Testis (tissue), 3 donors: ENCODE measurements around the gene DENND1A. TPM values are rescaled to one million over a fixed set of nuclear protein-coding genes. Genes with fewer than 3 reads are reported as not detected.

Source experiments
- DNase-seq: peaks from one replicate; pipeline ENCODE4 v3.0.0-alpha.2; 2019
- H3K27ac ChIP-seq, 2 donors: fragments of 200-600 bp; sonication (generic); one replicate each; pipeline ENCODE4 v1.5.1; 2019
- H3K27me3 ChIP-seq: fragments of 200-600 bp; sonication (generic); one replicate; pipeline ENCODE4 v1.5.1; 2019
- H3K36me3 ChIP-seq: fragments of 200-600 bp; sonication (generic); one replicate; pipeline ENCODE4 v1.5.1; 2017; ENCODE audit warnings: low read depth; ENCODE audit errors: missing control alignments
- H3K4me1 ChIP-seq: fragments of 200-600 bp; sonication (generic); one replicate; pipeline ENCODE4 v1.5.1; 2019
- H3K4me3 ChIP-seq, 2 donors: fragments of 200-600 bp; sonication (generic); one replicate each; pipeline ENCODE4 v1.5.1; 2017 to 2019
- H3K9me3 ChIP-seq: fragments of 200-600 bp; sonication (generic); one replicate; pipeline ENCODE4 v1.5.1; 2017
- POLR2A ChIP-seq: fragments of 450-650 bp; IDR thresholded peaks from one replicate; pipeline ENCODE4 v1.6.1; 2017; ENCODE audit warnings: antibody characterized with exemption, mild to moderate bottlenecking, moderate library complexity
- WGBS, 2 donors: methylation state at CpG; one replicate each; pipeline ENCODE4 v1.1.5; 2018; 5-methylcytosine and 5-hydroxymethylcytosine counted together
- intact Hi-C: fragments of 100-400 bp; cut with DNase I; formaldehyde crosslinking; loops from one replicate; pipeline ENCODE4 v1.15.1; 2023; ENCODE audit warnings: low total_unique reads
- polyA plus RNA-seq: library from polyadenylated mRNA; stranded (reverse); fragments of 350-450 nt; fragmentation: Illumina TruSeq; extraction: RNeasy Lipid Tissue Mini Kit (QIAGEN cat#74804); gene quantifications from one replicate; pipeline ENCODE4 v1.2.3, GENCODE V29; 2014; ENCODE audit warnings: low read depth, low replicate concordance; ENCODE audit not compliant: insufficient read depth
- total RNA-seq, 2 donors: library from RNA; depleted of rRNA; stranded (reverse); fragments of >200 nt; gene quantifications; one replicate each; pipeline ENCODE4 v1.2.3, GENCODE V29; 2016
- TF ChIP-seq, protein P1 (sequence below), 3 experiments: fragments of 450-650 bp in 2 of 3; fragments of 200-600 bp in 1 of 3; sonication (generic) in 1 of 3; IDR thresholded peaks; one replicate each; pipeline ENCODE4 v1.5.1; 2016 to 2019; ENCODE audit warnings: antibody characterized with exemption in 3 of 3, mild to moderate bottlenecking in 2 of 3, moderate library complexity in 1 of 3

Gene DENND1A
- total and polyA plus RNA-seq, 3 donors from 2014 or later: 20.3 to 47.4 (median 44.9) TPM

DNA sequence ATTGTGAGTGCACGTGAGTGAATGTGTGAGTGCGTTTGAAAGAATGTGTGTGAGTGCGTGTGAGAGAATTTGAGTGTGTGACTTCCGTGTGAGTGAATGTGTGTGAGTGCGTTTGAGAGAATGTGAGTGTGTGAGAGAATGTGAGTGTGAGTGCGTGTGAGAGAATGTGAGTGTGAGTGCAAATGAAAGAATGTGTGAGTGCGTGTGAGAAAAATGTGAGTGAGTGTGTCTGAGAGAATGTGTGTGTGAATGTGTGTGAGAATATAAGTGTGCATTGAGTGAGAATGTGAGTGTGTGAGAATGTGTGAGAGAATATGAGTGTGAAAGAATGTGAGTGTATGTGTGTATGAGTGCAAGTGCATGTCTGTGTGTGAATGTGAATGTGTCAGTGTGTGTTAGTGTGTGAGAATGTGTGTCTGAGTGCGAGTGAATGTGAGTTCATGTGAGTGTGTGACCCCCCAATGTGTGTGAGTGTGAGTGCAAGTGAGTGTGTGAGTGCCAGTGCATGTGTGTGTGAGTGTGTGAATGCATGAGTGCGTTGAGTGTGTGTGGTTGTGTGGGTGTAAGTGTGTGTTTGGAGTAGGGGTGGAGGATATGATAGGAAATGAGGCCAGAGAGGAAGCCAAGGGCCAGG is 43.8 kb upstream of the DENND1A start:
- no peak overlapping the region for H3K27ac ChIP-seq
- no peaks in the 10 kb centered on the region for H3K9me3 ChIP-seq
- H3K4me3 ChIP-seq: no peak overlapping the region
- no peak for DNase-seq
- WGBS, 2 donors: 61 to 69% methylated on average over 8 to 9 of the region's 9 CpGs
- H3K36me3 ChIP-seq: no peaks in the 10 kb centered on the region
- H3K27me3 ChIP-seq: no peaks in the 10 kb centered on the region
- TF ChIP-seq POLR2A: no peak
- TF ChIP-seq, protein P1, sequence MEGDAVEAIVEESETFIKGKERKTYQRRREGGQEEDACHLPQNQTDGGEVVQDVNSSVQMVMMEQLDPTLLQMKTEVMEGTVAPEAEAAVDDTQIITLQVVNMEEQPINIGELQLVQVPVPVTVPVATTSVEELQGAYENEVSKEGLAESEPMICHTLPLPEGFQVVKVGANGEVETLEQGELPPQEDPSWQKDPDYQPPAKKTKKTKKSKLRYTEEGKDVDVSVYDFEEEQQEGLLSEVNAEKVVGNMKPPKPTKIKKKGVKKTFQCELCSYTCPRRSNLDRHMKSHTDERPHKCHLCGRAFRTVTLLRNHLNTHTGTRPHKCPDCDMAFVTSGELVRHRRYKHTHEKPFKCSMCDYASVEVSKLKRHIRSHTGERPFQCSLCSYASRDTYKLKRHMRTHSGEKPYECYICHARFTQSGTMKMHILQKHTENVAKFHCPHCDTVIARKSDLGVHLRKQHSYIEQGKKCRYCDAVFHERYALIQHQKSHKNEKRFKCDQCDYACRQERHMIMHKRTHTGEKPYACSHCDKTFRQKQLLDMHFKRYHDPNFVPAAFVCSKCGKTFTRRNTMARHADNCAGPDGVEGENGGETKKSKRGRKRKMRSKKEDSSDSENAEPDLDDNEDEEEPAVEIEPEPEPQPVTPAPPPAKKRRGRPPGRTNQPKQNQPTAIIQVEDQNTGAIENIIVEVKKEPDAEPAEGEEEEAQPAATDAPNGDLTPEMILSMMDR (IDR thresholded peaks at IDR 0.05): no peak
- intact Hi-C loops: no loop called here
- H3K4me1 ChIP-seq: no peaks in the 10 kb centered on the region

DNA sequence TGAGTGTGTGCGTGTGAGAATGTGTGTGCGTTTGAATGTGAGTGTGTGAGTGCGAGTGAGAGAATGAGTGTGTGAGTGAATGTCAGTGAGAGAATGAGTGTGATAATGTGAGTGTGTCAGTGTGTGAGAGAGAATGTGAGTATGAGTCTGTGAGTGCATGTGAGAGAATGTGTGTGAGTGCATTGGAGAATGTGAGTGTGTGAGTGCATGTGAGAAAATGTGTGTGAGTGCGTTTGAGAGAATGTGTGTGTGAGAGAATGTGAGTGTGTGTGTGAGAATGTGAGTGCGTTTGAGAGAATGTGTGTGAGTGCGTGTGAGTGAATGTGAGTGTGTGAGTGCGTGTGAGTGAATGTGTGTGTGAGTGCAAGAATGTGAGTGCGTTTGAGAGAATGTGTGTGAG is 42.7 kb upstream of the DENND1A start:
- 72 to 76% methylated on average over 8 of the region's 8 CpGs for WGBS, 2 donors
- H3K4me3 ChIP-seq: no peak overlapping the region
- TF ChIP-seq, protein P1 (IDR thresholded peaks at IDR 0.05): no peak
- TF ChIP-seq POLR2A: no peak
- H3K27ac ChIP-seq: no peak overlapping the region
- H3K4me1 ChIP-seq: no peaks in the 10 kb centered on the region
- H3K27me3 ChIP-seq: no peaks in the 10 kb centered on the region
- no peak for DNase-seq
- H3K36me3 ChIP-seq: no peaks in the 10 kb centered on the region
- intact Hi-C loops: no loop called here
- H3K9me3 ChIP-seq: no peaks in the 10 kb centered on the region

DNA sequence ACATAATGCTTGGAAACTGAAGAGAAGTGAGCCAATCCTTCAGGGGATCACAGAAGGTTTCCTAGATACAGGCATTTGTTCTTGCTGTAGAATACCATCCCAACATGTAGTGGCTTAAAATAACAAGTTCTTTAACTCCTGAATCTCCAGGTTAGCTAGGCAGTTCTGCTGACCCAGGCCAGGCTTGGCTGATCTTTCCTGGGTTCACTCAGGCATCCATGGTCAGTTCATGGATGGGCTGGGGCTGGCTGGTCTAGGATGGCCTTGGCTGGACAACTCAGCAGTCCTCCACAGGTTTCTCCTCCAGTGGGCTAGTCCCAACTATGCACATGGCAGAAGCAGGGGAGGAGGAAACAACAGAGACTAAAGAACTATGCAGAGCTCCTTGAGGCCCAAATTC is 37.4 kb upstream of the DENND1A start:
- intact Hi-C loops: no loop called here
- no peaks in the 10 kb centered on the region for H3K9me3 ChIP-seq
- no peak for TF ChIP-seq POLR2A
- TF ChIP-seq, protein P1 (IDR thresholded peaks at IDR 0.05): no peak
- no peaks in the 10 kb centered on the region for H3K36me3 ChIP-seq
- no peaks in the 10 kb centered on the region for H3K4me1 ChIP-seq
- DNase-seq: no peak
- H3K27me3 ChIP-seq: no peaks in the 10 kb centered on the region
- H3K4me3 ChIP-seq: no peak overlapping the region
- H3K27ac ChIP-seq: no peak overlapping the region

DNA sequence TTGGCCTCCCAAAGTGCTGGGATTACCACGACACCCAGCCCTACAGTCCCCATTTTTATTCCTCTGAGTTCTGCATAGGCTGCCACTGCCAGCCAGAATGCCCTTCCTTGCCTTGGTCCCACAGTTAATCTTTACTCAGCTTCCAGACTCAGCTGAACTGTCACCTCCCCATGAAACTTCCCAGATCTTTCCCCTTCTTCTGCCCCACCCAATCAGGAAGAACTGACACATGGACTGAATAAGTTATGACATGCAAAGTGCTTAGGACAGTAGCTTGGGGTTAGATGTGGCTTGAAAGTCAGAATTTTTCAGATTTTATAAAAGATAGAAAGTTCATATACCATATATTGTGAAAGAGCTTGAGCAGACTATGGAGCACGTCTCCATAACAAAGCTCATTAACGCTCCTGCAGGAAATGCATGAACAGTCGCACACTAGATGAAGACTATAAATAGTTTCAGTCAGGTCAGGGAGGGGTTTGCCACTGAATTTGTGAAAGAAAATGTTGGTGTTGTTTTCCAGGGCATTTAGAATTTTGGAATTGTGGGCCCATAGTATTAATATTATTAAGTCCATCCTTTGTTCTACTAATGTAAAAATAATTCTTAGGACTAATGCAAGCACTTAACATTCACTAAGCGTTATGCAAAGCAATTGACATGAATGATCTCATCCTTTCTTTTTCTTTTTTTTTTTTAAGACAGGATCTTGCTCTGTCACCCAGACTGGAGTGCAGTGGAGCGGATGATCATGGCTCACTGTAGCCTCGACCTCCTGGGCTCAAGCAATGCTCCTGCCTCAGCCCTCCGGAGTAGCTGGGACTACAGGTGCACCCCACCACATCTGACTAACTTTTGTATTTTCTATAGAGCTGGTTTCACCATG is 36.1 kb upstream of the DENND1A start:
- H3K27ac ChIP-seq: no peak overlapping the region
- no peak overlapping the region for H3K4me3 ChIP-seq
- TF ChIP-seq, protein P1 (IDR thresholded peaks at IDR 0.05): no peak
- no peak for TF ChIP-seq POLR2A
- 76 to 82% methylated on average over 8 of the region's 8 CpGs for WGBS, 2 donors
- H3K4me1 ChIP-seq: no peaks in the 10 kb centered on the region
- no peaks in the 10 kb centered on the region for H3K27me3 ChIP-seq
- intact Hi-C loops: no loop called here
- DNase-seq: no peak
- H3K36me3 ChIP-seq: no peaks in the 10 kb centered on the region
- no peaks in the 10 kb centered on the region for H3K9me3 ChIP-seq
